NB4 (cell line): ENCODE measurements around the gene BBS2.

ENCODE experiments used
- DNase-seq: peaks from one replicate; pipeline ENCODE4 v3.0.0; 2010; ENCODE audit warnings: low read depth
- H3K4me3 ChIP-seq: one replicate; pipeline ENCODE4 v1.5.1; 2011; ENCODE audit warnings: mild to moderate bottlenecking, low read depth, low read length, moderate library complexity
- CTCF ChIP-seq: IDR thresholded peaks from one replicate; pipeline ENCODE4 v1.5.1; 2012; ENCODE audit warnings: low read depth, low read length
- MAX ChIP-seq: IDR thresholded peaks from 2 replicates; pipeline ENCODE4 v1.6.1; 2011; ENCODE audit warnings: low read depth, low read length
- MYC ChIP-seq: IDR thresholded peaks from 2 replicates; pipeline ENCODE4 v1.6.1; 2011; ENCODE audit warnings: low read depth, low read length
- POLR2A ChIP-seq: IDR thresholded peaks from 2 replicates; pipeline ENCODE4 v1.6.1; 2011; ENCODE audit warnings: mild to moderate bottlenecking; ENCODE audit not compliant: insufficient read length; ENCODE audit errors: extremely low read depth

The BBS2 gene

GRCh38 chr16:56488035-56488434 lies 31.8 kb downstream of the BBS2 start:
- H3K4me3 ChIP-seq = no peak overlapping the region
- no peak for DNase-seq
- TF ChIP-seq POLR2A = no peak
- no peak for TF ChIP-seq MAX
- TF ChIP-seq CTCF = no peak
- TF ChIP-seq MYC = no peak

GRCh38 chr16:56483394-56483793 lies 36.4 kb downstream of the BBS2 start:
- no peak for TF ChIP-seq POLR2A
- TF ChIP-seq MAX = no peak
- no peak for TF ChIP-seq MYC
- no peak for TF ChIP-seq CTCF
- H3K4me3 ChIP-seq = no peak overlapping the region
- no peak for DNase-seq

GRCh38 chr16:56482683-56483236 lies 37.1 kb downstream of the BBS2 start:
- TF ChIP-seq MAX = no peak
- TF ChIP-seq POLR2A = no peak
- TF ChIP-seq CTCF = no peak
- TF ChIP-seq MYC = no peak
- no peak for DNase-seq
- no peak overlapping the region for H3K4me3 ChIP-seq

- TF ChIP-seq MYC (no peak), MAX (no peak), CTCF (no peak), POLR2A (no peak)
- H3K4me3 ChIP-seq = no peak overlapping the region
- DNase-seq = no peak
Measured at GRCh38 chr16:56481468-56482122, 38.2 kb downstream of the BBS2 start.

GRCh38 chr16:56480776-56481467 lies 38.9 kb downstream of the BBS2 start:
- TF ChIP-seq MAX (no peak), MYC (no peak), CTCF (no peak), POLR2A (no peak)
- no peak overlapping the region for H3K4me3 ChIP-seq
- DNase-seq = no peak
